K562 (cell line): Measurements from ENCODE around the gene PCDHGA5. TPM values are rescaled to one million over a fixed set of nuclear protein-coding genes. Genes with fewer than 3 reads are reported as not detected.

ENCODE experiments used
- ATAC-seq: fragments of 200-7000 bp; cut with Tn5 transposase; 3 replicates; pipeline ENCODE4 v1.9.1; 2020; ENCODE audit warnings: moderate library complexity
- BruUV-seq: library from RNA; stranded (reverse); fragments of 400-500 nt; replicated peaks from 2 replicates; lab custom pipeline; 2021; lab: Mats Ljungman, UMichigan
- CTCF ChIA-PET: fragments of 300-600 bp; formaldehyde crosslinking; extraction: SDS; loops from one replicate; lab custom pipeline; 2021; ENCODE audit warnings: low intra/inter-chr PET ratio; lab: Yijun Ruan, JAX
- POLR2A ChIA-PET: fragments of 300-600, 350-650 bp; sonication (Branson Sonifier 250); formaldehyde crosslinking; extraction: SDS; loops from one replicate; lab custom pipeline; 2021; ENCODE audit warnings: antibody characterized with exemption, inconsistent platforms; lab: Yijun Ruan, JAX
- DNase-seq, 4 experiments: peaks; one replicate each; pipeline versions ENCODE4 v3.0.0 to v3.0.0-alpha.2; 2011 to 2018; ENCODE audit warnings: low spot score in 3 of 4, mixed read lengths in 3 of 4; ENCODE audit errors: extremely low read depth in 1 of 4
- FAIRE-seq: peaks from 2 replicates; lab custom pipeline; 2011; peaks lifted over from hg19 to GRCh38; lab: Jason Lieb, UNC
- H2AFZ ChIP-seq: 2 replicates; pipeline ENCODE4 v1.6.0; 2011; ENCODE audit warnings: low read depth, low read length, control low read depth, inconsistent platforms
- H3K27ac ChIP-seq: fragments of 200-600 bp; 3 replicates; pipeline ENCODE4 v1.8.0; 2011; ENCODE audit warnings: low read depth, mild to moderate bottlenecking, control low read depth, inconsistent platforms, low read length, moderate library complexity, mixed read lengths; ENCODE audit errors: extremely low read depth
- H3K27me3 ChIP-seq, 2 experiments: fragments of 300-600 bp in 1 of 2; 2 replicates in 1 of 2; 3 replicates in 1 of 2; pipeline versions ENCODE4 v1.6.0 to v1.8.0; 2011; ENCODE audit warnings: inconsistent platforms in 2 of 2, low read length in 2 of 2, mild to moderate bottlenecking in 1 of 2, mixed read lengths in 1 of 2, moderate library complexity in 1 of 2; ENCODE audit not compliant: control insufficient read depth in 2 of 2, insufficient read depth in 2 of 2
- H3K36me3 ChIP-seq: fragments of 300-600 bp; 3 replicates; pipeline ENCODE4 v1.8.0; 2011; ENCODE audit warnings: mild to moderate bottlenecking, low read length, inconsistent platforms; ENCODE audit not compliant: control insufficient read depth, insufficient read depth
- H3K4me1 ChIP-seq, 2 experiments: fragments of 200-600 bp in 1 of 2; replicated peaks in 1 of 2; 2 replicates in 1 of 2; 3 replicates in 1 of 2; pipeline versions ENCODE4 v1.5.1 to v1.8.0; 2011; ENCODE audit warnings: inconsistent platforms in 2 of 2, low read length in 2 of 2, mild to moderate bottlenecking in 1 of 2, mixed read lengths in 1 of 2, moderate library complexity in 1 of 2; ENCODE audit not compliant: control insufficient read depth in 2 of 2, insufficient read depth in 2 of 2
- H3K4me2 ChIP-seq: 2 replicates; pipeline ENCODE4 v1.6.1; 2011; ENCODE audit warnings: low read length, control low read depth, inconsistent platforms, mixed read lengths; ENCODE audit not compliant: insufficient read depth
- H3K4me3 ChIP-seq: fragments of 200-600 bp; sonication (generic), shearing (Covaris generic); 2 replicates; pipeline ENCODE4 v1.5.1; 2016; ENCODE audit warnings: control low read depth, inconsistent platforms
- H3K79me2 ChIP-seq: fragments of 200-600 bp; 3 replicates; pipeline ENCODE4 v1.8.0; 2011; ENCODE audit warnings: low read length, inconsistent platforms; ENCODE audit not compliant: control insufficient read depth, insufficient read depth
- H3K9ac ChIP-seq, 2 experiments: 2 replicates each; pipeline versions ENCODE4 v1.6.0 to v1.6.1; 2011; ENCODE audit warnings: low read depth in 2 of 2, low read length in 2 of 2, control low read depth in 1 of 2, inconsistent platforms in 1 of 2, mild to moderate bottlenecking in 1 of 2, mixed read lengths in 1 of 2; ENCODE audit not compliant: insufficient read depth in 1 of 2
- H3K9me1 ChIP-seq: one replicate; pipeline ENCODE4 v1.6.0; 2011; ENCODE audit warnings: inconsistent platforms, mild to moderate bottlenecking, low read length, moderate library complexity; ENCODE audit not compliant: control insufficient read depth, insufficient read depth
- H3K9me3 ChIP-seq: replicated peaks from 2 replicates; pipeline ENCODE4 v1.5.1; 2011; ENCODE audit warnings: low read depth, low read length, inconsistent platforms; ENCODE audit not compliant: control insufficient read depth, insufficient read depth
- H4K20me1 ChIP-seq: replicated peaks from 2 replicates; pipeline ENCODE4 v1.6.1; 2011; ENCODE audit warnings: low read length, inconsistent platforms, mixed read lengths; ENCODE audit not compliant: control insufficient read depth, insufficient read depth
- E2F6 ChIP-seq, 2 experiments: IDR thresholded peaks; 2 replicates each; pipeline ENCODE4 v1.6.1; 2011; ENCODE audit warnings: borderline replicate concordance in 1 of 2, control low read depth in 1 of 2, low read depth in 1 of 2, low read length in 1 of 2, mild to moderate bottlenecking in 1 of 2, mixed read lengths in 1 of 2, moderate library complexity in 1 of 2; ENCODE audit not compliant: insufficient read depth in 1 of 2, insufficient read length in 1 of 2, poor library complexity in 1 of 2, severe bottlenecking in 1 of 2; ENCODE audit errors: extremely low read depth in 1 of 2
- POLR2AphosphoS2 ChIP-seq: IDR thresholded peaks from 2 replicates; pipeline ENCODE4 v1.6.1; 2012; ENCODE audit warnings: low read length, improper control_type of control experiment
- TRIM25 ChIP-seq: fragments of 450-650 bp; IDR thresholded peaks from 2 replicates; pipeline ENCODE4 v1.7.0; 2016; ENCODE audit warnings: borderline replicate concordance
- XRCC4 ChIP-seq: IDR thresholded peaks from one replicate; pipeline ENCODE4 v1.6.1; 2011; ENCODE audit not compliant: insufficient read depth, insufficient read length; ENCODE audit errors: extremely low read depth
- ZBTB33 ChIP-seq: sonication (generic); formaldehyde crosslinking; IDR thresholded peaks from 2 replicates; pipeline ENCODE4 v1.8.1; 2023; ENCODE audit warnings: mild to moderate bottlenecking, missing genetic modification reagents
- WGBS: fragments of 100-300 bp; shearing (Covaris generic); methylation state at CpG from one replicate; pipeline ENCODE4 v1.1.6; 2016; ENCODE audit warnings: low coverage, mixed read lengths; ENCODE audit not compliant: insufficient coverage; ENCODE audit errors: missing lambda C conversion rate; 5-methylcytosine and 5-hydroxymethylcytosine counted together
- in situ Hi-C: fragments of 300-500 bp; cut with MboI; formaldehyde crosslinking; loops from 4 replicates; pipeline ENCODE4 v1.15.0; 2018; ENCODE audit warnings: inconsistent platforms, mixed read lengths
- intact Hi-C: fragments of 100-400 bp; cut with micrococcal nuclease; formaldehyde crosslinking; loops from 2 replicates; pipeline ENCODE4 v1.14.2; 2022
- polyA plus RNA-seq, 8 experiments: library from polyadenylated mRNA; depleted of rRNA in 4 of 8; stranded (reverse) in 5 of 8; unstranded in 3 of 8; fragments of >200 nt; fragmentation: Nextera tagmentation in 2 of 8; fragmentation: Illumina TruSeq in 1 of 8; extraction: Ambion mirVana in 2 of 8; extraction: Trizol in 1 of 8; gene quantifications; 2 replicates each; pipeline versions ENCODE4 v1.2.1 to v1.2.3, GENCODE V29; 2011 to 2014; ENCODE audit warnings: inconsistent platforms in 1 of 8, missing spikeins in 1 of 8
- total RNA-seq, 7 experiments: library from RNA; depleted of rRNA in 6 of 7; stranded (reverse); fragments of >200 nt in 6 of 7; fragmentation: Illumina TruSeq in 2 of 7; extraction: Trizol in 2 of 7; gene quantifications; 2 replicates each; pipeline versions ENCODE4 v1.2.1 to v1.2.3, GENCODE V29; 2011 to 2021; ENCODE audit warnings: low replicate concordance in 1 of 7

The PCDHGA5 gene
- total and polyA plus RNA-seq, 9 of the 15 experiments (the other 6 are each of a cell fraction or from before 2014, with no cell fraction given) = 0.01 to 0.18 (median 0.12) TPM; not detected in 1

- ChIA-PET POLR2A (no interaction called here), CTCF (no interaction called here)
- no peaks in the 10 kb centered on the region for H3K79me2 ChIP-seq
- peaks cover 0 to 20% of the 10 kb centered on the region in 2 experiments; a peak in 2 of 5 replicates for H3K4me1 ChIP-seq
- BruUV-seq = no TSS peak
- H3K9me1 ChIP-seq = no peaks in the 10 kb centered on the region
- peaks cover 7 to 31% of the 10 kb centered on the region in 2 experiments; a peak in 4 of 5 replicates for H3K27me3 ChIP-seq
- WGBS = 45% methylated on average over 44 of the region's 64 CpGs
- FAIRE-seq (no peak), ATAC-seq (no peak), DNase-seq (no peak)
- no peak overlapping the region for H3K4me2 ChIP-seq
- no peak overlapping the region for H3K4me3 ChIP-seq
- H3K27ac ChIP-seq = no peak overlapping the region
- H3K36me3 ChIP-seq = no peaks in the 10 kb centered on the region
- H4K20me1 ChIP-seq = no peaks in the 10 kb centered on the region
- in situ Hi-C loops = no loop called here
- H2AFZ ChIP-seq = no peak overlapping the region
- H3K9ac ChIP-seq = no peak overlapping the region
- intact Hi-C loops = loop anchor here (5.0 kb wide), 1 partner anchor 113 kb away; no protein-coding TSS in a partner anchor
- H3K9me3 ChIP-seq = no peaks in the 10 kb centered on the region; the same call in 1 of the 2 replicates
- TF ChIP-seq ZBTB33 (CRISPR knock-in tag) = peak; percentile 41; the same call in 1 of the 2 replicates
- TF ChIP-seq E2F6 (IDR thresholded peaks at IDR 0.05; ENCODE audit: borderline replicate concordance in 1 of 2, extremely low read depth in 1 of 2, insufficient read depth in 1 of 2, insufficient read length in 1 of 2, low read depth in 1 of 2, low read length in 1 of 2, poor library complexity in 1 of 2, severe bottlenecking in 1 of 2) = peak in 1 of 2 experiments; percentile 3
- TF ChIP-seq POLR2AphosphoS2 = no peak
- TF ChIP-seq TRIM25 = no peak
- no peak for TF ChIP-seq XRCC4
Measured at GRCh38 chr5:141409598-141410306, 45.8 kb downstream of the PCDHGA5 start.
